Peyer's patch (tissue), 4 donors: ENCODE data around the gene ADCY7.

Experiments
- POLR2A ChIP-seq, 2 donors: fragments of 450-650 bp; IDR thresholded peaks; one replicate each; pipeline ENCODE4 v1.5.1; 2017; ENCODE audit warnings: antibody characterized with exemption in 2 of 2, mild to moderate bottlenecking in 2 of 2, moderate library complexity in 2 of 2
- TF ChIP-seq, protein P1 (sequence below), 6 experiments: fragments of 450-650 bp in 4 of 6; fragments of 200-600 bp in 2 of 6; sonication (generic) in 1 of 6; IDR thresholded peaks; one replicate each; pipeline ENCODE4 v1.5.1; 2017 to 2019; ENCODE audit warnings: antibody characterized with exemption in 6 of 6, mild to moderate bottlenecking in 3 of 6, moderate library complexity in 1 of 6

DNA sequence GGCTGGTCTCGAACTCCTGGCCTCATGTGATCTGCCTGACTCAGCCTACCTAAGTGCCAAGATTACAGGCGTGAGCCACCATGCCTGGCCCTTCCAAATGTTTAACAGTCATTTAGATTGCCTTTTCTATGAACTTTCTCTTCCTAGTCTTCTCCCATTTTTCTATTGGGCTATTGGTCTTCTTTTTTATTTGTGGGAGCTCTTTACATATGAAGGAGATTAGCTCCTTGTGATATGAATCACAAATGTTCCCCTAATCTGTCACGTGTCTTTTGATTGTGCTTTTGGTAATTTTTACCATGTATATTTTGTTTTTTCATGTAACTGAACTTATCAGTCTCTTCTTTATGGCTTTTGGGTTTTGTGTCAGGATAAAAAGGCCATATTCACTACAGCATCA lies 11.9 kb downstream of the ADCY7 start:
- TF ChIP-seq, protein P1, sequence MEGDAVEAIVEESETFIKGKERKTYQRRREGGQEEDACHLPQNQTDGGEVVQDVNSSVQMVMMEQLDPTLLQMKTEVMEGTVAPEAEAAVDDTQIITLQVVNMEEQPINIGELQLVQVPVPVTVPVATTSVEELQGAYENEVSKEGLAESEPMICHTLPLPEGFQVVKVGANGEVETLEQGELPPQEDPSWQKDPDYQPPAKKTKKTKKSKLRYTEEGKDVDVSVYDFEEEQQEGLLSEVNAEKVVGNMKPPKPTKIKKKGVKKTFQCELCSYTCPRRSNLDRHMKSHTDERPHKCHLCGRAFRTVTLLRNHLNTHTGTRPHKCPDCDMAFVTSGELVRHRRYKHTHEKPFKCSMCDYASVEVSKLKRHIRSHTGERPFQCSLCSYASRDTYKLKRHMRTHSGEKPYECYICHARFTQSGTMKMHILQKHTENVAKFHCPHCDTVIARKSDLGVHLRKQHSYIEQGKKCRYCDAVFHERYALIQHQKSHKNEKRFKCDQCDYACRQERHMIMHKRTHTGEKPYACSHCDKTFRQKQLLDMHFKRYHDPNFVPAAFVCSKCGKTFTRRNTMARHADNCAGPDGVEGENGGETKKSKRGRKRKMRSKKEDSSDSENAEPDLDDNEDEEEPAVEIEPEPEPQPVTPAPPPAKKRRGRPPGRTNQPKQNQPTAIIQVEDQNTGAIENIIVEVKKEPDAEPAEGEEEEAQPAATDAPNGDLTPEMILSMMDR (IDR thresholded peaks at IDR 0.05) = no peak
- TF ChIP-seq POLR2A (IDR thresholded peaks at IDR 0.05) = no peak
